NK-92 (cell line): ENCODE data around the gene SAMD5.
"Not testable (repeated sequence)": the region's sequence is repeated elsewhere in the genome, so short reads cannot be mapped to it uniquely, and the experiment has no call there.

ENCODE experiments used
- DNase-seq: peaks from one replicate; lab custom pipeline; 2025; ENCODE audit not compliant: unreplicated experiment; lab: John Stamatoyannopoulos, UW

Gene SAMD5

DNA sequence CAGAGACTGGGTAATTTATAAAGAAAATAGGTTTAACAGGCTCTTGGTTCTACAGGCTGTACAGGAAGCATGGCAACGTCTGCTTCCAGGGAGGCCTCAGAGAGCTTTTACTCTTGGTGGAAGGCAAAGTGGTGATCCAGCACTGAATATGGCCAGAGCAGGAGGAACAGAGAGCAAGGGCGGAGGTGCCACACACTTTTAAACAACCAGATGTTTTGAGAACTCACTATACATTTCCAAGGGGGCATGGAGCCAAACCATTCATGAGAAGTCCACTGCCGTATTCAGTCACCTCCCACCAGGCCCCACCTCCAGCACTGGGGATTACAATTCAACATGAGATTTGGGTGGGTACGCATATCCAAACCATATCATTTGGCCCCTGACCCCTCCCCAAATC lies 18.7 kb downstream of the SAMD5 start:
- no peak for DNase-seq

DNA sequence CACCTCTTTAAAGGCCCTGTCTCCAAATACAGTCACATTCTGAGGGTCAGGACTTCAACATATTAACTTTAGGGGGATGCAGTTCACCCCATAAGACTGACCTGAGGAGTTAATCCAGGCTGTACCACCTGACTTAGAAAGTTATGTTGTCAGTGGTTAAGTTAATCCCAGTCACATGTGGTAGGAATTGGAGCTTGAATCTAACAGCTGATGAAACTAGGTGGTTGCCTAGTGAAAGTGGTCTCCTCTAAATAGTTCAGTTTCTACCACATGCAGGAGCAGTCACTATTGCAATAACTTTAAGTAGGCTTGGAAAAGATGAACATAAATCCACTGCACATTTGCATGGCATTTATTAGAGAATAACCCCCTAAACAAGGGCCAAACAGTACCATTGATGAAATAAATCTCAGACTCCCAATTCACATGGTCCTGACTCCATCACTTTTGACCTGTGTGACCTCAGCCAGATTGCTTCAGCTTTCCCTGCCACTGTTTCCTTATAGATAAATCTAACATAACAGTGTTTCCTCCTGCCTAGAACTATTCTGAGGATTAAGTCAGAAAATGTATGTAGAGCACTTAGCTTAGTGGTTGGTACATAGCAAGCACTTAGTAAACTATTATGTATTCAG lies 20.1 kb downstream of the SAMD5 start:
- no peak for DNase-seq

DNA sequence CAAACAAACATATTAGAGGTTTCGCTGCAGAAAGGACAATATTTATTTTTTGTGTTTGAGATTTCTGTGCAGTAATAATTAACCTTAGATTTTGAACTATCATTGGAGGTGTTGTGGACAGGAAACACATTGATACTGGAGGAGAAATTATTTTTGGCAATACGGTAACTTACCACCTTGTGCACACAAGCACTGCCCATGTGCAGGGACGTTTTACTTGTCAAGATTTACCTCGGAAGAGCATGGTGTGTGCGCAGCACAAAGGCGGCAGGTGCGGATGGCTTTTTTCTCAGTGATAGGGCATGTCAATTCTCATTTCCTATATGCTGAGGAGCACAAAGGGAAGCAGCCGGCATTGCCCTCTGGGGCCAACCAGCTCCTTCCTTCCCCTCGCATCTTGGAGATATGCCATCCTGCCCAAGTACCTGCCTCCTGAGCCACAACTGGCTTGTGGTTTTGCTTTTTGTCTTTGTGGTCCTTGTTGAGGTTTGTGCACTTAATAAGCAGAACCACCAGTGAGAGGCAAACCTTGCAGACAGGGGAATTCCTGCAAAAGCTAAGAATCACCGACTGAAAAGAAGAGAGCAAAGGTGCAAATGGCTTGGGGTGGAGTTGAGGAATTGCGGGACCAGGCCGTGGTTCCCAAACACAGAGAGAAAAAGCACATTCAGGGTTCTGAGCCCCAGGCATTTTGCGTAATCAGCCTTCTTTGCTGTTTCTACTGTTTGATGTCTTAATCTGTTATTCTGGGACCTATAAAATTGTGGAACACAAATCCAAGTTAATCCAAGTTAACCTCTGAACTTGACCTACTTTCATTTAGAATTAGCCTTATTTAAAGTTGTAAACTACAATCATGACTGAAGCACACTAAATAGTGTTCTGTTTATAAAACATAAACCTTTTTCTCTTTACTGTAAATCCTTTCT lies 21.9 kb downstream of the SAMD5 start:
- no peak for DNase-seq

DNA sequence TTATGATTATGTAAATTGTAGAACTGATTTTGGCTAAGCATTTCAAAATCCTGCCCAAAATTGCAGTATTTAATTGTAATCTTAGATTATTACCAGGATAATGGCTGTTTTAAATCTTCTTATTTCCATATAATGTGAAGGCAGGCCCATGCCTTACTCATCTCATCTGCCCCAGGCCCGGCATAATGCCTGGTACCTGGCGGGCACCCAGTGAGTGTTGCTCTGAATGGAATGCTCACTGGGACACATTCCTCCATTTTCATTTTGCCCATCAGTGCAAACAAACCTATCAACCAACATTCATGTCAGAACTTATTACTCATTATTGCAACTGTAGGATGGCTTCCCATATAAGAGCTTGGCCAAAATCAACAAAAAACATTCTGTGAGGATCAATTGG lies 22.8 kb downstream of the SAMD5 start:
- DNase-seq: no peak

DNA sequence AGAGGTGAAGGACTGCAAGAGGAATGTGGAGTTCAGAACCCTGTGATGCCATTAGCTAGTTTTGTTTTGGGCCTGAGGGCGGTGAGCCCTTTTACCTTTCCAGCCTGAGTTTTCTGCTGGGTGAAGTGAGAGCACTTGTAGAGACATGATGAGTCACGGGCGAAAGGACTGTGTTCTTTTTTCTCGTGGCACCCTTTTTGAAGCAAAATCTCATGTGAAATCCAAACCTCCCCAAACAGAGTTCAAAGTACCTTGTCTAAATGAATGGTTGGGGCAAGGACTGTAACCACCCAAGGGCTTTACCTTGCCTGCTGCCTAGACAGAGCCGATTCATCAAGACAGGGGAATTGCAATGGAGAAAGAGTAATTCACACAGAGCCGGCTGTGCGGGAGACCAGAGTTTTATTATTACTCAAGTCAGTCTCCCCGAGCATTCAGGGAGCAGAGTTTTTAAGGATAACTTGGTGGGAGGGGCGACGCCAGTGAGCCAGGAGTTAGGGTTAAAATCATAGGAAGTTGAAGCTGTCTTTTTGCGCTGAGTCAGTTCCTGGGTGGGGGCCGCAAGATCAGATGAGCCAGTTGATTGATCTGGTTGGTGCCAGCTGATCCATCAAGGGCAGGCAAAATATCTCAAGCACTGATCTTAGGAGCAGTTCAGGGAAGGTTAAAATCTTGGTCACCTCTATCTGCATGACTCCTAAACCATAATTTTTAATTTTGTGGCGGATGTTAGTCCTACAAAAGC lies 25.8 kb downstream of the SAMD5 start:
- DNase-seq: no peak

DNA sequence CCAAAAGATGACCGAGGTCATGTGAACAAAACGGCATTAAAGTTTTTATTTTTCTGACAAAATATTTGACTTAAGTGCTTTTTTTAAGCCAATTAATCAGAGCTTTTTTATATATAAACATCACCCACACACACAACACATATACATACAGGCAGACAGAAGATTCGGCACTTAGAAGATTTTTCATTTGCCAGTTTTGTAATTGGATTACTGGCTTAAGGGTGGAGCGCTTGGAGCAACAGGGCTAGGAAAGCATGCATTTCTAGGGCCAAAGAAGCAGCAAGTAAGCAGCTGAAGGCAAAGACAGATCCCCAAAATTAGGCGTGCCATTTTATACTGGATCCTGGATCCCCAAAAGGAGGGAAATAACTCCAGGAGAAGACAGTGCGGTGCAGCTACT lies 30.3 kb downstream of the SAMD5 start:
- no peak for DNase-seq

DNA sequence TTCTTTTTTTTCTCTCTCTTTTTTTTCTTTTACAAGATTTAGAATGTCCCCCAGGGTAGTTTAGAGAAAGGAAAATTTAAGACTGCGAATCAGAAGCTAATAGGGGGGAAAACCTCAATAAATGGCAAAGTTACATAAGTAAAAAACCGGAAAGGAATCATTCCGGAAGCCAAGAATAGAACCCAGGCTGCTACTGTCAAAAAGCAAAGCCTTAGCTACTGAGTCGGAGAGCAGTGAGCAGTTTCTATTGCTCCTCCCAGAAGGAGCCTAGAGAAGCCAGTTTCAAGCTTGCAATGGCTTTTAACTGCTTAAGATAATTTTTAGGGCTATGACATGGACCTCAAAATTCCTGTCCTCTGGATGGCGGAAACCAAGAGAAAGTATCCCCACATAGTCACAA lies 31.6 kb downstream of the SAMD5 start:
- no peak for DNase-seq

DNA sequence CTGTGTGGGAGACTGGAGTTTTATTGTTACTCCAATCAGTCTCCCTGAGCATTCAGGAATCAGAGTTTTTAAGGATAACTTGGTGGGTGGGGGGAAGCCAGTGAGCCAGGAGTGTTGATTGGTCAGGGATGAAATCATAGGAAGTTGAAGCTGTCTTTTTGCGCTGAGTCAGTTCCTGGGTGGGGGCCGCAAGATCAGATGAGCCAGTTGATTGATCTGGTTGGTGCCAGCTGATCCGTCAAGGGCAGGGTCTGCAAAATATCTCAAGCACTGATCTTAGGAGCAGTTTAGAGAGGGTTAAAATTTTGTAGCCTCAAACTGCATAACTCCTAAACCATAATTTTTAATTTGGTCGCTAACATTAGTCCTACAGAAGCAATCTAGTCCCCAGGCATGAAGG lies 33.9 kb downstream of the SAMD5 start:
- DNase-seq: not testable (repeated sequence)

DNA sequence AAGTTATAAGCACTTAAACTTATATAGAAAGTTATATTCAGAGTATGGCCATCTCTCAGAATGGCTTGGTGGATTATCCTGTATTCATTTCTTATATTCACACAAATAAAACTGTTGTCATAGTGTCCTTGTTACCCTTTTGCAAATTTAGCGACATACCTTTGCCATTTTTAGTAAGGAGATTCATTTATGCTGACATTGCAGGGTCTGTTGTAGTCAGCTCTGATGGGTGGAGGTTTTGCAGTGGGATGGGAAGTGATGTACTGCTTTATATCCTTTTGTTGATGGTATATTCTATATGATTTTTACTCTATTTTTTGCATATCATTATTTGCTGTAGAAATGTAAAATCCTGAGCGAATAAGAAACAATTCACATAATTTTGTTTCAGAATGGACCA lies 35.9 kb downstream of the SAMD5 start:
- no peak for DNase-seq

DNA sequence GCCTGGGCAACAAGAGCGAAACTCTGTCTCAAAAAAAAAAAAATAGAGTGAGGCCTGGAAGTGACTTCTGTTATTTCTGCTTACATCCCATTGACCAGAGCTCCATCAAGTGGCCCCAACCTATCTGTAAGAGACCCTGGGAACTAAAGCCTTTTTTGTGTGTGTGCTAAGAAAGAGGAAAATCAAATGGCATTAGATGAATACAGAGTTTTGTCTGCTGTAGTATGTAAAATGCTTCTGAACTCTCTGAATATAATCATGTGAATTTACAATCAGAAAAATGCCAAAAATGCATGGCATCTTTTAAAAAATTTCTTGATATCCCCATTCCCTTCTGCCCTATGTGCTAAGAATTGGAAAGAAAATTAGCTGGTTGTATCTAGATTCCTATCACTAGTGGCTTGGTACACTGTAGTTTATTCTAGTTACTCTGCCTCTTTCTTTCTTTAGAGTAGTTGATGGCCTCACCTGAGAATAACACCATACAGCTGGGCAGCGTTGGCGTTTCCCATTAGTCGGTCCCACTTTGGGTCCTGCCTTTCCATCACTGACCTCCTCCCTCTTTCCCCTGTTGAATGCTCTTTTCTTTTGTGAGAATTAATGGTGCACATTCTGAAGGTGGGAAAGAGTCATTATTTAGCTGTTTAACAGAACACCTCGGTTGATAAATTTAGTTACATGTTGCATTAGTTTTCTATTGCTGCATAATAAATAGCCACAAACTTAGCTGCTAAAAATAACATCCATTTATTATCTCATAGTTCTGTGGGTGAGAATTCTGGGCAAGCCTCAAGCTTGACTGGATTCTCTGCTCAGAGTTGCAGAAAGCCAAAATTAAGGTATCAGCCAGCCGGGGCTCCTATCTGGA lies 38.2 kb downstream of the SAMD5 start:
- DNase-seq: no peak

DNA sequence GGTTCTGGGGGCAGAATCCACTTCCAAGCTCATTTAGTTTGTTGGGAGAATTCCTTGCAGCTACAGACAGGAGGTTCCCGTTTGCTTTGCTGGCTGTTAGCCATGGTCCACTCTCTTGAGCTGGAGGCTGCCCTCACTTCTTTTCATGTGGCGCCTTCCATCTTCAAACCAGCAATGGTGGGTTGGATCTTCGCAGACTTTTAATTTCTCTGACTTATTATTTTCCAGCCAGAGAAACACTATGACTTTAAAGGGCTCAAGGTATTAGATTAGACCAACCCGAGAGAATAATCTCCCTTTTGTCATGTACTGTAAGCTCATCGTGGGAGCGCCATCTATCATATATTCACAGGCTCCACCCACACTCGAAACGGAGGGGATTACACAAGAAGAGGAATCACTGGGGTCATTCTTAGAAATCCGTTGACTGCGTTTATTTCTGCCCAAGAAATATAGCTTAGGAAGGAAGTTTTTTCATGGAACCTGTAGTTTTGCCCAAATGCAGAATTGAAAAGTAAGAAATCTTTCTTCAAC lies 38.9 kb downstream of the SAMD5 start:
- no peak for DNase-seq

DNA sequence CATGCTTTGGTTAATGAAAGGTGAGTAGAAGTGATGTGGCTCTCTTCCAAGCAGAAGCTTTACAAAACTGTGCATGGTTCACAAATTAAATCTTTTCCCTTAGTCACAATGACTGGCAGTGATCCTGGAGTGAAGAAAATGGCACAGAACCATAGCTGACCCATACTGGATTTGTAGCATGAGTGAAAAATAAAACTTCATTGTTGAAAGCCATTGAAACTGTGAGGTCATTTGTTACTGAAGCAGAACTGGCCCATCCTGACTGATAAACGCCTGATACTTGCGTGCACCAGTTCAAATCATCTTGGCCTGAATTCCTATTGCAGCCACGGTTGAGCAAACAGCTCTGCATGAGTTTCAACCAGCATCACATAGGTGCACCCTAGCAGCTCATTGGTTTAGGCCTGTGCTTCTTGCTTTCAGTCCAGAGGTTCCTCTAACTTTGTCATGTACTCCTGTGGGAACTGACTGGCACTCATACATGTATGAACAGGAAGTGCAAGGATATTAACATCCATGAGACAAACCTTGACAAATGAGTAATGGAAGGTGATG lies 40.5 kb downstream of the SAMD5 start:
- DNase-seq: no peak

DNA sequence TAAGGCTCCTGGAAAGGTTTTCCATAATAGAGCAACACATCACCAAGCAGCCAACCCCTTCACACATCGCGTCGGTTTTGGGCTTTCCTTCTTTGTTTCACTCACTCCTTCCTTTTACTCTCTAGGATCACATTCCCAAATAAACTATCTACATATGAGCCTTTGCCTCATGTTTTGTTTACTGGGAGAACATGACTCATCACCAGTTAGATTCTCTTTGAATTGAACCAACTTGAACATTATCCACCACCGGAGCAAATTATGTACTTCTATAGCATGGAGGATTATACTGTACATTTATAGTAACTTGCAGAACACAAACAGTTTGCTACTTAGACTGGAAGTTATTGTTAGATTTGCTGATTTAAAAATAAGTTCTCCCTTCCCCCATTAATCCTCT lies 41.0 kb downstream of the SAMD5 start:
- no peak for DNase-seq

DNA sequence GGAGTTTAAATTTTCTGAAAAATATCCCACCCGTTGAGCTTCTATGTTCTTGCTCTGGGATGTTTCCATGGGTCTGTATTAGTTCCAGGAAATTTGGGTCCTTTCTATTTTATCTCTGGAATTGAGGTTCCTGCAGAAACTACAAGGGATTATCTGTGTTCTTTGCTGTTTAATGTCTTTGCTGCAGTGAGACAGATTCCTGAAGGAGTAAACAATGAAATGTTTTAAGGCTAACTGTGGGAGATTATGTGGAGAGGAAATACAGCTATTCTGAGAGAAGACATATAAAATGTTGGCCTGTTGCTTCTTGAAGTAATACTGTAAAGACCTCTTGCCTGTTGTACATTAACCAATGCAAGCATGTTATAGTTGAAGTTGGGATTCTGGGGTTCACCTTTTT lies 43.5 kb downstream of the SAMD5 start:
- DNase-seq: no peak

DNA sequence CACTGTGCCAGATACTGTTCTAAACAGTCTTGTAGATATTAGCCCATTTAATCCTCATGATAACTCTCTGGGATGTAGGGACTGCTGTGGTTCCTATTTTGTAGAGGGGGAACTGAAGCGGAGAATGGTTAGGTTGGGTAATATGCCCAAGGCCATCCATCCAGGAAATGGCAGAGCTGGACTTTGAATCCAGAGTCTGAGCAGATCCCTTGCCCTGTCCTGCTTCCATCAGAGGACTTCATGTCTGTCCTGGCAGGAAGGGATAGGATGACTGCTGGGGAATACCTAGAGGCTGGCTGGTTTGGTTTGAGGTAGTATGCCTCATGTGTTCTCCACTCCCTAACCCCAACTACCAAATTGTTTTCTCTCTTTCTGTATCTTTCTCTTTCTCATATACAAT lies 44.6 kb downstream of the SAMD5 start:
- DNase-seq: no peak

DNA sequence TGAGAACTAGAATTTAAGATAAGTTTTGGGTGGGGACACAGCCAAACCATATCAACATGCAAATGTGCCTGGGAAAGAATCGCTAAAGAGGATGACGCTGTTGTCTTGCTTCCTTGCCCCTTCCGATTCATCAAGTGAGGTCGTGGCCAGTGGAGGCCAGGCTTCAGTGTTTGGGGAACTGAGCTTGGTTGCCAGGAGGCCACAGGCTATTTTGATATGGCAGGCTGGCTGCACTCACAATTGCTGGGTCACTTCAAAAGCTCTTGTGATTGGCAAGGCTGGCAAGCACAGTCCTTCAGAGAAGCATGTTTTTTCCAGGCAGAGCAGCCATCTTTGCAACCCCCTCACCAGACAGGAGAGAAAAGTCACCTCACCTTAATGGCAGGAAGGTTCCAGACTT lies 45.8 kb downstream of the SAMD5 start:
- DNase-seq: no peak

DNA sequence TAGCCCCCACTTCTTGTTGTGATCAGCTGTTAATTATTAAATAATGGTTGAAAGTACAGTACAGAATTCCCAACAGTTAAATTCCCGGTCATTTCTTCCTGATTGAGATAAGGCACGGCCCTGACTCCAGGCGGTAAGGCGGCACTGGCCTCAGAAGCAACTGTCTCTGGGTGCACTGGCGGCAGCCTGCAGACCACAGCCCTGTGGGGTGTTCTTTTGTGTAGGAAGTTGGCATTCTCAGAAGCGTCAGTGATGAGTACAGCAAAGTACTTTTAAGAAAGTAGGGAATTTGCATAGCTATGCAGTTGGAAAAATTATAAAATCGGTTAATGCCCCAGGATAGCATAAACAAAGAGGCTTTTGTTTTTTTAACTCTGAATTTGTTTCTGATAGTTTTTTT lies 50.5 kb downstream of the SAMD5 start:
- no peak for DNase-seq

DNA sequence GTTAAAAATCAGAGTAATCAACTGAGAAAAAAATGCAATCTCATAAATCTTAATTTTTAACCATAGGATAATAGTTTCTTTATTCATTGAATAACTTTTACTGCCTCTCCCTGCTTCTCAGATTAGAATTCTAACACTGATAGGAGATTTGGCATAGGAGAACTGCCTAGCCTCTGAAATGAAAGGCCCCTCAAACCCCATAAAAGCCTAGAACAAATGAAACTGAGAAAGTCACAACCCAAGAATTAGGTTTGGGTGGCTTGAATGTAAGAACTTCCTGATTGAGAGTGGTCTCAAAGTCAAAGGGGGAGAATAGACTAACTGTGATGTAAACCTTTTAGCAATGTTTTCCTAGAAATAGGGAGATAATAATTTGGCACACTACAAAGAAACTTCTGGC lies 52.2 kb downstream of the SAMD5 start:
- DNase-seq: no peak

DNA sequence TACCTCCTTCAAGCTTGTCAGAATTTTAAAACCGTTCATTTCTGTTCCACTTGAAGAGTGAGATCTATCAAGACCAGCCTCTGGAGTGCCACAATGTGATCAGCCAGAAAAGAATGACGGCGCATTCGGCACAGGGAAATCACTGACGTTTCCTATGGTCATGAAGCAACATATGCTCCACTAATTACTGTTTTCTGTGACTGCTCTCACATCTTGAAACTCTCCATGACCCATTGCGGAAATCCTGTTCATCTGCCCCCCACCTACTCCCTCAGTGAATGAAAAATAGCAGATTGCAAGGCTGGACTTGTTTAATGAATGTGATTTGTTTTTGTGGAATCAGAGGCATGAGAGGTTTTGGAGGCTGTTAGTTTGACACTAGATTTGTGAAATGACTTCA lies 53.2 kb downstream of the SAMD5 start:
- DNase-seq: no peak

DNA sequence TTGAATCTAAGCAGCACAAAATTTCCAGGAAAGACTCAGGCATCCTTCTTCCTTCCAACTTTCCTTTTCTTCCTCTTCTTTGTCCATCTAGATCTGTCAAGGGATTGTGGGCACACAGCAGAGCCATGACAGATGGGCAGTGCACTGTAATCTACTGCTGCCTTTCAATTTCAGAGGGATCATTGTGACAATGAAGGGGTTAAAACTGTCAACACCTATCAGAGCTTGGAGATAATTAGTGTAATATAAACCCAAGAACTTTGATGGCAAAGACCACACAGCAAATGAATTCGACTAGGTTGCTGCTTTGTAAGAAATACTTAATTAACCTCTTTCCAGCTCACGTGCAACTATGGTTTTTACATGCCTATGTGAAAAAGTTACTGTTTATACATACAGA lies 55.0 kb downstream of the SAMD5 start:
- no peak for DNase-seq
